ENCODE data around the gene ISOC2. TPM values are rescaled to one million over a fixed set of nuclear protein-coding genes. Genes with fewer than 3 reads are reported as not detected.

The ISOC2 gene
- total and polyA plus RNA-seq, 9 of the 15 experiments (the other 6 are each of a cell fraction or from before 2014, with no cell fraction given), result 1.2 to 229 (median 58.3) TPM

DNA sequence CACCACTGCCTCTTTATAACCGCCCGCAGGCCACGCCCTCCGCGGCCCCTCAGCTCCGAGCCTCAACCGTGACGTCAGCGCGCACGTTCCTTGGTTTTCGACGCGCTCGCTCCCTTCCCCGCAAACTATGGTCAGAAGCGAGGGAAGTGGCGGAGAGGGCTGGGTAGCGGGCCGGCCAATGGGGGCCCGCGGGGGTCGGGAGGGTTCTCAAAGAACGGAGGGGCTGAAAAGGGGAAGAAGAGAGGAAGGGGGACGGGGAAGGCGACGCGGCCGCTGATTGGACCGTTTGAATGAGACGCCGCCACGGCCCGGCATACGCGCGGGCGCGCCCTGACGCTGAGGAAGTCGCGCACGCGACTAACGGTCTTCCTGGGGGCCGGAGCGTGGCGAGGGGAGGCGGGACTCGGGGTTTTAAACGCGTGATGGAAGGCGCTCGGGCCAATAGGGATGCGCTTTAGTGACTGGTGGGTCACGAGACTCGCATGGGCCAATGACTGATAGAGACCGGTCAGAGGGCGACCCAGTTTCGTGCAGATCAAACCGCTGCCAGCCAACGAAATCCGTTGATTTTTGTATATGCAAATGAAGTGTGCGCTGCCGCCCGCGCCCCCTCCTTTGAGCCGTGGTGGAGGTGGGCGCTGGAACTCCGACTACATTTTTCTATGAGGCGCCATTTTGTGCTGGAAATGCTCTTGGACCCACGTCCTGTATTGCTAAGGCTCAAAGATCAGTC is 53.5 kb downstream of the ISOC2 start:
- H3K4me3 ChIP-seq, result peak overlapping the region; percentile 98
- POLR2A ChIA-PET, result interaction anchor here (0.6 to 6.6 kb wide), 49 partner anchors 10 to 390 kb away, joined by 3 to 195 read pairs (median 4); partner anchors contain the start of genes DNAAF3, ISOC2, PPP1R12C and PPP6R1
- H3K4me1 ChIP-seq (replicated peaks in 1 of 2; ENCODE audit: control insufficient read depth in 2 of 2, insufficient read depth in 2 of 2, low read length in 2 of 2), result peaks cover 19 to 38% of the 10 kb centered on the region in 2 experiments
- DNase-seq (ENCODE audit: extremely low read depth in 1 of 4, low spot score in 3 of 4) (peak; percentile 97 to 100 (median 98)), ATAC-seq (peak; percentile 97), FAIRE-seq (peak; percentile 99)
- no TSS peak for BruUV-seq (replicated peaks)
- peaks cover 6% of the 10 kb centered on the region for H3K9me1 ChIP-seq (ENCODE audit: control insufficient read depth, insufficient read depth, low read length)
- peaks cover 18% of the 10 kb centered on the region for H3K9me3 ChIP-seq (replicated peaks; ENCODE audit: control insufficient read depth, insufficient read depth, low read depth, low read length)
- H2AFZ ChIP-seq (ENCODE audit: low read depth, low read length), result peak overlapping the region; percentile 98
- WGBS (ENCODE audit: insufficient coverage, low coverage, missing lambda C conversion rate), result under 1% methylated on average over 65 of the region's 72 CpGs
- H3K79me2 ChIP-seq (ENCODE audit: control insufficient read depth, insufficient read depth, low read length), result peaks cover 42% of the 10 kb centered on the region
- intact Hi-C loops (cut with micrococcal nuclease), result no loop called here
- H3K36me3 ChIP-seq (ENCODE audit: control insufficient read depth, insufficient read depth, low read length), result peaks cover 37% of the 10 kb centered on the region
- in situ Hi-C loops (cut with MboI), result no loop called here
- peak overlapping the region; percentile 100 for H3K27ac ChIP-seq (ENCODE audit: extremely low read depth, low read depth, low read length)
- H3K9ac ChIP-seq (ENCODE audit: insufficient read depth in 1 of 2, low read depth in 2 of 2, low read length in 2 of 2), result peak overlapping the region; percentile 95 to 99
- H3K27me3 ChIP-seq (ENCODE audit: control insufficient read depth in 2 of 2, insufficient read depth in 2 of 2, low read length in 2 of 2), result no peaks in the 10 kb centered on the region
- CTCF ChIA-PET (ENCODE audit: low intra/inter-chr PET ratio), result no interaction called here
- H3K4me2 ChIP-seq (ENCODE audit: insufficient read depth, low read length), result peak overlapping the region; percentile 96
- peaks cover 22% of the 10 kb centered on the region for H4K20me1 ChIP-seq (replicated peaks; ENCODE audit: control insufficient read depth, insufficient read depth, low read length)
- TF ChIP-seq KAT2B (IDR thresholded peaks at IDR 0.05; ENCODE audit: low read depth, low read length), result no peak
- peak; percentile 81 for TF ChIP-seq NCOA1 (IDR thresholded peaks at IDR 0.05; ENCODE audit: low read depth)
- TF ChIP-seq ZNF431 (CRISPR knock-in tag; IDR thresholded peaks at IDR 0.05), result peak; percentile 72; the same call in 1 of the 2 replicates
- TF ChIP-seq SMARCC2 (IDR thresholded peaks at IDR 0.05; ENCODE audit: low read depth), result no peak
- TF ChIP-seq, protein P1, sequence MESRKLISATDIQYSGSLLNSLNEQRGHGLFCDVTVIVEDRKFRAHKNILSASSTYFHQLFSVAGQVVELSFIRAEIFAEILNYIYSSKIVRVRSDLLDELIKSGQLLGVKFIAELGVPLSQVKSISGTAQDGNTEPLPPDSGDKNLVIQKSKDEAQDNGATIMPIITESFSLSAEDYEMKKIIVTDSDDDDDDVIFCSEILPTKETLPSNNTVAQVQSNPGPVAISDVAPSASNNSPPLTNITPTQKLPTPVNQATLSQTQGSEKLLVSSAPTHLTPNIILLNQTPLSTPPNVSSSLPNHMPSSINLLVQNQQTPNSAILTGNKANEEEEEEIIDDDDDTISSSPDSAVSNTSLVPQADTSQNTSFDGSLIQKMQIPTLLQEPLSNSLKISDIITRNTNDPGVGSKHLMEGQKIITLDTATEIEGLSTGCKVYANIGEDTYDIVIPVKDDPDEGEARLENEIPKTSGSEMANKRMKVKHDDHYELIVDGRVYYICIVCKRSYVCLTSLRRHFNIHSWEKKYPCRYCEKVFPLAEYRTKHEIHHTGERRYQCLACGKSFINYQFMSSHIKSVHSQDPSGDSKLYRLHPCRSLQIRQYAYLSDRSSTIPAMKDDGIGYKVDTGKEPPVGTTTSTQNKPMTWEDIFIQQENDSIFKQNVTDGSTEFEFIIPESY (CRISPR knock-in tag; IDR thresholded peaks at IDR 0.05), result peak; percentile 60; the same call in 1 of the 2 replicates
- TF ChIP-seq, protein P2, sequence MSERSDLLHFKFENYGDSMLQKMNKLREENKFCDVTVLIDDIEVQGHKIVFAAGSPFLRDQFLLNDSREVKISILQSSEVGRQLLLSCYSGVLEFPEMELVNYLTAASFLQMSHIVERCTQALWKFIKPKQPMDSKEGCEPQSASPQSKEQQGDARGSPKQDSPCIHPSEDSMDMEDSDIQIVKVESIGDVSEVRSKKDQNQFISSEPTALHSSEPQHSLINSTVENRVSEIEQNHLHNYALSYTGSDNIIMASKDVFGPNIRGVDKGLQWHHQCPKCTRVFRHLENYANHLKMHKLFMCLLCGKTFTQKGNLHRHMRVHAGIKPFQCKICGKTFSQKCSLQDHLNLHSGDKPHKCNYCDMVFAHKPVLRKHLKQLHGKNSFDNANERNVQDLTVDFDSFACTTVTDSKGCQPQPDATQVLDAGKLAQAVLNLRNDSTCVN (CRISPR knock-in tag; IDR thresholded peaks at IDR 0.05), result no peak
- TF ChIP-seq MYBL2 (IDR thresholded peaks at IDR 0.05; ENCODE audit: low read depth), result peak; percentile 100
- peak; percentile 100; the same call in 1 of the 2 replicates for TF ChIP-seq MYBL2 (CRISPR knock-in tag; IDR thresholded peaks at IDR 0.05; ENCODE audit: borderline replicate concordance)
- no peak for TF ChIP-seq SNIP1 (IDR thresholded peaks at IDR 0.05; ENCODE audit: low read depth)
- TF ChIP-seq SMC3 (conservative IDR thresholded peaks at IDR 0.05; ENCODE audit: insufficient read depth, low read depth, low read length), result no peak
- TF ChIP-seq SOX6 (IDR thresholded peaks at IDR 0.05), result peak; percentile 58
- TF ChIP-seq, protein P3, sequence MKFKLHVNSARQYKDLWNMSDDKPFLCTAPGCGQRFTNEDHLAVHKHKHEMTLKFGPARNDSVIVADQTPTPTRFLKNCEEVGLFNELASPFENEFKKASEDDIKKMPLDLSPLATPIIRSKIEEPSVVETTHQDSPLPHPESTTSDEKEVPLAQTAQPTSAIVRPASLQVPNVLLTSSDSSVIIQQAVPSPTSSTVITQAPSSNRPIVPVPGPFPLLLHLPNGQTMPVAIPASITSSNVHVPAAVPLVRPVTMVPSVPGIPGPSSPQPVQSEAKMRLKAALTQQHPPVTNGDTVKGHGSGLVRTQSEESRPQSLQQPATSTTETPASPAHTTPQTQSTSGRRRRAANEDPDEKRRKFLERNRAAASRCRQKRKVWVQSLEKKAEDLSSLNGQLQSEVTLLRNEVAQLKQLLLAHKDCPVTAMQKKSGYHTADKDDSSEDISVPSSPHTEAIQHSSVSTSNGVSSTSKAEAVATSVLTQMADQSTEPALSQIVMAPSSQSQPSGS (CRISPR knock-in tag; IDR thresholded peaks at IDR 0.05), result 0 out of 2 replicates have a peak, but pooled peaks have one; percentile 51
- TF ChIP-seq ZNF668 (CRISPR knock-in tag; IDR thresholded peaks at IDR 0.05), result no peak
- TF ChIP-seq POLR2AphosphoS5 (IDR thresholded peaks at IDR 0.05; ENCODE audit: control insufficient read depth, insufficient read depth, low read depth, low read length), result peak; percentile 28; the same call in 1 of the 2 replicates
- no peak for TF ChIP-seq ZNF707 (CRISPR knock-in tag; conservative IDR thresholded peaks at IDR 0.05)
- TF ChIP-seq NR1H2 (CRISPR knock-in tag; IDR thresholded peaks at IDR 0.05), result peak; percentile 88; the same call in 1 of the 2 replicates
- peak; percentile 70; the same call in 1 of the 2 replicates for TF ChIP-seq BACH1 (tag; IDR thresholded peaks at IDR 0.05)
- TF ChIP-seq ZNF77 (CRISPR knock-in tag; IDR thresholded peaks at IDR 0.05), result no peak
